GOT3 (cell line): ENCODE measurements around the gene RNF220.
"Not testable (repeated sequence)": the region's sequence is repeated elsewhere in the genome, so short reads cannot be mapped to it uniquely, and the experiment has no call there.

Source experiments
- DNase-seq: peaks from one replicate; lab custom pipeline; 2025; ENCODE audit warnings: mixed read lengths; lab: John Stamatoyannopoulos, UW

RNF220 gene

DNA sequence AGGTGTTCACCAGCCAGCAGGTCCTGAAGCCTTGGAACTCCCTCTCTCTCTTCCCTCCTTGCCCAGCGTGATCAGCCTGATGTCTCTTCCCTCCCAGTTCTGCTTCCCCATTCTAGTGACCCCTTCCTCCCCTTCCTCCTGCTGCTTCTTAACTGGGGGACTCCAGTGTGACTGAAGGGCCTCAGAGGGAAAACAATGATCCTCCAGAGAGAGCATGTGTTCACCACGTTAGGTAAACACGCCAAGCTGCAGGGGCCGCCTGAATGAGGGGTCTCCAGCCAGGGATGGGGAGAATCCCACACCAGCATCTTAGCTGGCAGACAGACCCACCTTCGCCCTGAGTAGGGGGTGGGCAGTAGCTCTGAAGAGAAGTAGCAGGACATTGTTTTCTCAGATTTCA lies 144.5 kb downstream of the RNF220 start:
- DNase-seq: no peak

DNA sequence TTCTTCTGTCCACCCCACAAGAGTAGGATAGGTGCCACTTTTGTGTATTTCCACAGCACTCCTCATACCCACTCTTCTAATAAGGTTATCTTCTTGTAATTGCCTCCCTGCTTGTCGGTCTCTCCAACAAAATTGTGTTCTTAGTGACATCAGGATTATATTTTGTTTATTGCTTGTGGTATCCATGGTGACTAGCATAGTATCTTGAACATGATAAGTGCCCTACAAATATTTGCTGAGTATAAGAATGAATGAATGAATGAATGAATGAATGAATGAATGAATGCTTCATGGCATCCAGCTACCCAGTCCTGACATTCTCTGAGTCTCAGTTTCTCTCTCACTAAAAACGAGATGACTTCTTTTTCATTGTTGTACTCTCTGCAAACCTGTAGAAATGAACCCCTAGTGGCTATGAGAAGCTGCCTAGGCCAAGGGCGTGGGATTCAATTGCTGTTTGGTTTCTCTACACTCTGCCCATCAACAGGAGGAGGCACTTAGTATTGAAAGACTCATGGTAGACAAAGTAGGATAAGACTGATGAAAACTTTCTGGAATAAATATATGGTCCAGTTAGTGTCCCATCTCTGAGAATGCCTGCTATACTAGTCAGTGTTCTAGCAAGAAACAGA lies 148.2 kb downstream of the RNF220 start:
- no peak for DNase-seq

DNA sequence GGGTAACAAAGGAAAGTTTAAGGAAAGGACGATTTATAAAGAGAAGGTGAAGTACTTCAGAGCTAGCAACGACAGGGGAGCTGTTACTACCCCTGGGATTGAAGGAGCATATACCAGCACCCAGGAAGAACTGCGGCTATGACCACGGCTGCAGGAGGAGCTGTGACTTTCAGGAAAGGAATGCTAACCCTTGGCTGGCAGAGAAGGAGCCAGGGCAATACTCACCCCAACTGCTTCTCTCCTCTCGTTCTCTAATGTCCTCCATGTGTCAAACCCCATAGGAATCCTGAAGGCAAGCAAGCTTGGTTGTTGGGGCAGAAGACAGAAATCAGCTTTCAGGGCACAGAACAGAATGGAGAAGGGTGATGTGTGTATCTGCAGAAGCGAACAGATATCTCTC lies 148.7 kb downstream of the RNF220 start:
- DNase-seq: no peak

DNA sequence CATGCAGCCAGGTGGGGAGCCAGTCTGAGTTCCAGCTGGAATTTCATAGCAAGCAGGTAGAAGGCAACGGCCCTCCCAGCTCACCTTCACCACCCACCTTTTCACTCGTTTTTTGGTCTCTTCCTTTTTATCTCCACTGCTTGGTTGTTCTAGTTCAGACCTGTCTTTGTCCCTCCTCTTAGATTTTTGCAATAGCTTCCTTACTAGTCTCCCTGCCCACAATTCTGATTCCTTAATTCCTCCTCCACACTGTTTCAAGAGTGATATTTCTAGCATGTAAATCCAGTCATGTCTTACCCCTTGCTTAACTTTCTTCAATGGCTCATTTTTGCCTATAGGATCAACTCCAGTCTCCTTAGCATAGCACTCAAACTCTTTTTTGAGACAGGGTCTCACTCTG lies 149.7 kb downstream of the RNF220 start:
- no peak for DNase-seq

DNA sequence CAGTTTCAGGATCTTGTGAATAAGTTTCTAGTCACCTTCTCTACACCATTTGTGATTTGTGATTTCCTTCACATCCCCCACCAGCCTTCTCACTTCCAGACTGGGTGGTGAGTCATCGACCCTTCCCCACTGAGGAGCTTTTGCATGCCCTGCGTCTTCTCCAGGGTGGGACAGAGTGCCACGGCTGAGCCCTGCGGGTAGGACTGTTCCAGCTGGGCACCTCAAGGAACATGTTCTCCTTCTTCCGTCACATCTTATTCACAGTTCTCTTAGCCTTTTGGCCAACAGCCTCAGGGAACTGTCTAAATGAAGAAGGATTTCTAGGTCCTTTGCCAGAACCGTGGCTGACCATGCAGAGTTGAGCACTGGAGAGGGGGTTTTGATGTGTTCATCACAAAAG lies 152.7 kb downstream of the RNF220 start:
- no peak for DNase-seq

DNA sequence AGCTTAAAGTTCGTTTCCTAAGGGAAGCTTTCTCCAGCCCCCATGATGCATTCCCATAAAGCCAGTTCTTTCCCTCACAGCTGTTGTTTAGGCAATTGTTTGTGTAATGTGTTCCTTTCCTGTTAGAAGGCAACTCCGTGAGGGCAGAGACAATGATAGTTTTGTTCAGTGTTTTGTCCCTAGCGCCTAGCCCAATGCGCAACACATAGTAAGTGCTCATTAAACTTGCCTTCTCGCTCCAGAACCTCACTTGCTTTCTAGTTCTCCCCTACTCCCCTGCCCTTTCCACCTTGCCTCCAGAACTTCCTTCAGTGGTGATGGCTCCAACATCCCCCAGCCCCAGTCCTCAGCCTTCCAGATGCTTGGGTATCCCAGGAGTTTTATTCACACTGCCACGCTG lies 153.8 kb downstream of the RNF220 start:
- no peak for DNase-seq

DNA sequence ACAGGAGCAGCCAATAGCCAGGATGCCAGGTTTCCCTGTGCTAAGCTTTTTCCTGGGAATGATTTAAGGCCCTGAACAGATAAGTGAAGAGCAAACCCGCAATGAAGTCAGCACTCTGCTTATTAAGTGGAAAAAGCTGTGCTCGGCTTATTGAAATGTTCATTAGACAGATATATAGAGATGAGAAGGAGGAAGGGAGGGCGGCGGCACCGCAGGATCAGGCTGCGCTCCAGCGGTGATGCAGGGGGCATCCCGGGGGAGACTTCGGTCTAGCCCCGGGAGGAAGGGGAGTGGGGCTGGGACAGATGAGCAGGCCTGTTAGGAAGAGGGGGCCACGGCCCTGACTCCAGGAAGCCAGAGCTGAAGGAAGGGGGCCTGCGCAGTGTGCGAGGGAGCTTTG lies 154.3 kb downstream of the RNF220 start:
- no peak for DNase-seq

DNA sequence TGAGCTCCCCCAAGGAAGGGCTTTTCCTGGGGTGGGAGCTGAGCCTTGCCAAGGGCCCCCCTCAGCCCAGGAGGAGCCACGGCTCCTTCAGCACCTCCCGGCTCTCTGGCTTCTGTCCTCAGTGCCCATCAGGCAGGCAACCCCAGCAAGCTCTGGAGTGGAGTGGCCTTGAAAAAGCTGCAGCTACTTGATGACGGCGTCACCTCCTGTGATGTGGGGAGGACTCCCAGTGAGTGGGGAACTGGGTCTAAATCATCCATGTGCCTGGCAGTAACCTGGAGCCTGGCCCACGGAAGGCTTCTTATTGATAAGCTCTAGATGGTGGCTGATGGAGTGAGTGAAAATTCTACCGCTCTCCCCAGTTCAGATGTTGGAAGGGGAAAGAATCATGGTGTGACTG lies 154.9 kb downstream of the RNF220 start:
- DNase-seq: no peak

DNA sequence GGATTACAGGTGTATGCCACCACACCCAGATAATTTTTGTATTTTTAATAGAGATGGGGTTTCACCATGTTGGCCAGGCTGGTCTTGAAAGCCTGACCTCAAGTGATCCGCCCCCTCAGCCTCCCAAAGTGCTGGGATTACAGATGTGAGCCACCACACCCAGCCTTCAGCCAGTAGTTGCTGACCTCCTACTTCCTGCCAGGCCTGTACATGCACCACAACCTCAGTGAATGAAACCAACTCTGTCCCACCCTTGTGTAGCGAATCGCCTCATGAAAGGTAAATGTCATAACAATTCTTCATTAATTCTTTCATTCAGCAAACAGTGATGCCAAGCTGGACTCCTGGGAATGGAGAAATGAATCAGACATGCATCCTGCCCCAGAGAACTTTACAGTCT lies 155.6 kb downstream of the RNF220 start:
- DNase-seq: not testable (repeated sequence)

DNA sequence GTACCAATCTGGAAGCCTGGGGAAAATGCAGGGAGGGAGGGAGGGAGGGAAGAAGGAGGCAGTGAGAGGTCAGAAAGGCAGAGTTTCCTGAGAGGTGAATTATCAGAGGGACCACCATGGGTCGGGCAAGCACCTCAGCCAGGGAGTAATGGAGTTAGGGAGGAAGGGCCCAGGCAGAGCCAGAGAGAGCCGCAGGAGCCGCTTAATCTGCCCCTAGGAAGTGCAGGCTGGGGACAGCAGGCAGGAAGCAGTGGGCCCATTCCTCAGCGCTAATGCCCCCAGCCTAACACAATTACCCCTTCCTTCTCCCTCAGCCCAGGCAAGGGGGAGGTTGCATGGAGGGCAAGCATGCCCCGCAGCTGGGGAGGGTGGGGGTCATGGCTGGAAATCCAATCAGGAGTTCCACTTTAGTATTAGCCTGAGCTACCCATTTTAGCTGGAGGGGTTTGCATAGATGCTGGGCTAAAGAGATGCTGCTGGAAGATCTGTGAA lies 160.2 kb downstream of the RNF220 start:
- no peak for DNase-seq

DNA sequence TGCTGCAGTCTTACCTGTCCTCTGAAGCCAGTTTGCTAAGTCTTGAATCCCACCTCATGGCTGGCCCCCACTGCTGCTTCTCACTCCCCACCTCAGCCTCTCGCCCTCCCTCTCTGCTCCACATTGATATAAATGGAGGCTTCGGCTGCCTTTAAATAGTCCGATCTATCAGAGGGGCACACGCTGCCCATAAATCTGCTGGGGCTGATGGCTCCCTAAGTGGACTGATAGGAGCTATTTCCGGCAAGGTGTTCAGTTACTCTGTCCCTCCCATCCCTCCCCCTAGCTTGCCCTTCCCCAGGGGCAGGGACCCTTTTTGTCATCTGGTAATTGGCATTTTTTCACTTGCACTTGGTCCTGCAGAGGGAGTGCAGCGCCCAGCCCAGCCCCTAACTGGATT lies 160.8 kb downstream of the RNF220 start:
- DNase-seq: no peak

DNA sequence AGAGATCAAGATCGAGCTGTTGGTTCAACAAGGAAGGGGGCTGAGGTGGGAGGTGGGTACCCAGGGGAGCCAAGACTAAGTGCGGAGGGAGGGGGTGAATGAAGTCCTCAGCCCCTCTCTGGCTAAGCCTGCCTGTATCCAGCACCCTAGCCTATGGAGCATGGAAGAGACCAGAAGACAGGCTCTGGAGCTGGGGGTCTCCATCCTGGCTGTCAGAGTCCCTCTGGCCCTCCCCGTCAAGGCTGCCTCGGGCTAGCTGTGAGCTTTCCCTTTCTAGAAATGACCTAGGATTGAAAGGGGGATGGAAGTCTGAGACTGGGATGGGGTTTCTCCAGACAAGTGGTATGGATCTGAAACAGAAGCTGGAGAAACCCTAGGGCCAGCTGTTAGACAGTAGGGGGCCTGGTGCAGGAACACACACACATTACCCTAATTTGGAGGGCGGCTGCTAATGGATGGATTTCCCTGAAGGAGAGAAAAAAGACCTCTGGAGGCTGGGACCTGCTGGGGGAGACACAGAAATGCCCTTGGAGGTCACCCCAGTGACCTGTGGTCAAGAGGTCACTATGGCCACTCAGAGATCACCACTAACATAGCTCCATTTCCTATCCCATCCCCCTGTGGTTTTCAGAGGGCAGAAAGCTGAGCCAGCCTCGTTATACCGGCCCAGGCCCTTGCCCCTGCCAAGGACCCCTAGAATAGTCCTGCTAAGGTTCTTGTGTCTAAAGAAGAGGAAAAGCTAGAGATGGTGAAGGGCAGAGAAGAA lies 161.4 kb downstream of the RNF220 start:
- no peak for DNase-seq

DNA sequence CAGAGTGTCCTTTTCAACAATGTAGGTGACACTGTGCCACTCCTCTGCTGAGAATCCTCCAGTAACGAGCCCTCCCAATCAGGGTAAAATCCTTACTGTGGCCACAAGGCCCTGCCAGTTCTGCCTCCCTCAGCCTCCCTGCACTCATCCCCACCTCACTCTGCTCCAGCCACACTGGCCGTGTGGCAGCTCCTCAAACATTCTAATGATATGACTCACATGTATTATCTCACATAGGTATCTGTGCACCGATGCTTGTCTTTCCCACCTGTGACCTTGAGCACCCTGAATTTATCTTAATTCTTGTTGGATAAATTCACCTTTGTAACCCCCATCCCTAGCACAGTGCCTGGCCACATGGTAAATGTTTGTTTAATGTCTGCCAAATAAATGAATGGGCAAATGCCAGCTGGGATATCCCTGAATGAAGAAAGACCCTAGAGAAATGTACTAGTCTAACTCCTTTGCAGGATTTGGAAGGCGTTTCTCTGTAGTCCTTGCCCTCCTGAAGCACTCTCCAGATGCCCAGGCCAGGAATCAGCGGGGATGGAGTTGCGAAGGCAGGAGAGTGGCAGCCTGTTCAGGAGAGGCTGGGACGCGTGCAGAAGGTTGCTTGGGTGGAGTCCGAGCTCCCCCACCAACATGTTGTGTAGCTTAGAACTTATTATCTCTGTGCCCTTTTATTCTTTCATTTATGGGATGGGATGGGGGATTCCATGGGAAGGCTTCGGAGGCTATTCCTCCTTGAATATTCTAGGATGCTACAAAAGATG lies 163.3 kb downstream of the RNF220 start:
- no peak for DNase-seq

DNA sequence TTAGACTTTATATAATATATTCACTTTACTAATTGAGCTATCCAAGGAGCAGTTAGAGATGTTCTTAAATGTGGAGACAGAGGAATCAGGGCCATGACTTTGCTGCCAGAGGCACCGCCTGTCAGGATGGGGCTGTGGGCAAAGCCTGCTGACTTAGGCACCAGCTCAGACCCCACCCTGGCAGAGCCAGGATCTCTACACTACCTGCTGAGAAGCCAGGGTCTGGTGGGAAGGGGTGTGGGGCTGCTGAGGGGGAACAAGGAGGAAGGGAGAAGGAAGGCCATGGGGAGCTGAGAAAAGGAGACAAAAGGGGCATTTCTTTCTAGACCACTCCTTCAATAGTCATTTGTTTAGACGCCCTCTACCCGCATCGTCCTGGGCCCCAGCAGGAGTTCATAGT lies 164.4 kb downstream of the RNF220 start:
- DNase-seq: no peak

DNA sequence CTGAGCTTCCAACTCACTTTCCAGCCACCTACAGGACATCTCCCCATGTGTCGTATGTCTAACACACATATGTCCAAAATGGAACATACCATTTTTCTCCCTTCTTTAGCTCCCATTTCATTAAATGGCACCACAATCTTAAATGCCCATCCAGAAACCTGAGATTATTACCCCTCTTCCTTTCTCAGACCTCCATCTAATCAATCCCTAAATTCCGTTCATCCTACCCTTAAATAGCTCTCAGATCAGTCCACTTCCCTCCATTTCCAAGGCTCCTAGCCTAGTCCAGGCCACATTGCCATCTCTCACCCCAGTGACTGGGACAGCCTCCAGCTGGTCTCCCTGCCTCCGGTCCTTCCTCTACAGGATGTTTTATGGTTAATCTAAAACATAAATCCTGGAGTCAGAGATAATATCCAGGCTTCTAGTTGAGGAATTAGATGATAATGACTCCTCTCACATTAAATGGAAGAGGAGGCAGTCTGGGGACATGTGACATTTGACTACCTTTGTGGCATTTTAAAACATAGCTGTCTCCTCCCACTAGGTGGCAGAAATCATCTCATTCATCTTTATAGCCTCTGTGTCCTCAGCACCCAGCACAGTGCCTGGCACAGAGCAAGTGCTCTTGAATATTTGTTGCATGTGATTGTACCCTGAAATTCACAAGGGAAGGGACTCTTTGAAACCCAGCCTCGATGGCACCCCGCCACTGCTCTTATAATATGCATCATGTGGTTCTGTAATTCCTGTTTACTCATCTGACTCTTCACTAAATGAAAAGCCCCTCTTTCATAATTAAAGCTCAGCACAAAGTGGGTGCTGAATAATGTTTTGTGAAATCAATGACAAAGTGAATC lies 166.9 kb downstream of the RNF220 start:
- DNase-seq: no peak

DNA sequence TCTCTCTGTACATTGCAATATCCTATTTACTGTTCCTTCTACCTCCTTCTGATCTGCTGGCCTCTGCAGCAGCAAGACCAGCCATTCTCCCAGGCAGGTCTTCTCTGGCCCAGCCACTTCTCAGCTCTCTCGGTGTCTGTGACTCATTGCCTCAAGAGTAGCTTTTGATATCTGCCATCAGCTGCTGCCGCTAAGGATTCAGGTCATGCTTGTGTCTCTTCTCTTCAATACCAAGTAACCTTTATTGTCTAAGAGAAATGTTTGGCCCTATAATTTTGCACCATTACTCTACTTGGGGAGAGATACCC lies 167.5 kb downstream of the RNF220 start:
- no peak for DNase-seq

DNA sequence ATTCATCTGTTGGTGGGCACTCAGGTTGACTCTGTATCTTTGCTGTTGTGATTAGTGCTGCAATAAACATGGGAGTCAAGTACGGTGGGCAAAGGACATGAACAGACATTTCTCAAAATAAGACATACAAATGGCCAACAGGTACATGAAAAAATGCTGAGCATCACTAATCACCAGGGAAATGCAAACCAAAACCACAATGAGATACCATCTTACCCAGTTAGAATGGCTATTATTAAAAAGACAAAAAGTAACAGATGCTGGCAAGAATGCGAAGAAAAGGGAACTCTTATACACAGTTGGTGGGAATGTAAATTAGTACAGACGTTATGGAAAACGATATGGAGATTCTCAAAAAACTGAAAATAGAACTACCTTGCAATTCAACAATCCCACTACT lies 170.3 kb downstream of the RNF220 start:
- DNase-seq: no peak

DNA sequence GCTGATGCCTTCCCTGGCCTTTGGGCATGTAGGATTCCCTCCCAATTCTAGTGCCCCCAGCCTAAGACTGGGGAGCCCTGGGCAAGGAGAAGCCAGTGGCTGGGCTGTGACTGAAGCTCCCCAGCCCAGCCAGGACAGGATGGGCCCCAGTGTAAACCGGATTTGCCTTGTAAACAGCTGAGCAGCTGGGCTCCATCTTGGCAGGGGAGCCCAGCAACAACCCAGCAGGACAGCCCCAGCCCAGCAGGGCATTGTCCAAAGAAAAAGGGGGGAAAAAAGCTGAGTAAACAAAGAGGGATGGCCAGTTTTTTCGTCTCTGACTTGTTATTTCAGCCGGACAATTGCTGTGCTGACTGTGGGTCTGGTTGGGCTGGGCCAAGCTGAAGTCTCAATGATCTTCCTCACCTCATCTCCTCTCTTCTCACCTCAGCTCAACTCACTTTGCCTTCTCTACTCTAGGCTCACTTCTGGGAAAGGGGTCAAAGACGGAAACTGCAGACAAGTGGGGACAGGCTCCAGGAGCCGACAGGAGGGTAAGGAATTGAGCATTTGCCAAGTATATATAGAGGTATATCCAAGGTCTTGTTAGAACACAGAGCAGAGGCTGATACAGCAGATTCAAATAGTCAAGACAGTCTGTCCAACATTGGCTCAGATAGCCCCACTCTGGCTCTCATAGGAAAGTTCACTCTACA lies 171.5 kb downstream of the RNF220 start:
- no peak for DNase-seq

DNA sequence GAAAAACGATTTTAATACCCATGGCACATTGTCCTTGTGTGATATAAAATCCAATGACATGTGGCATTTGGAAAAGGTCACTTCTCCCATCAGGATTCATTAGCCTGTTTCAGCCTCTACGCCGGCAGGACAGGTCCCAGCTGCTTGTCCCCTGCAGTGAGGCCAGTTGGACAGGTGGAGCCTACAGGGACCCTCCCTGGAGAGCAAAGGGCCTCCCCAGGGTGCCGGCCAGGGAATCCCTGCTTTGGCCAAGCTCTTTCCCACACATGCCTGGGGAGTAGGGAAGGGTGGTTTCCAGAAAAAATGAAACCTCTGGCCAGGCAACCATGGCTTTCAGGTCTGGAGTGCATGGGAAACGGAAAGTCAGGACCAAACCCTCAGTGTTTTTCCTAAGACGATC lies 176.2 kb downstream of the RNF220 start:
- no peak for DNase-seq

DNA sequence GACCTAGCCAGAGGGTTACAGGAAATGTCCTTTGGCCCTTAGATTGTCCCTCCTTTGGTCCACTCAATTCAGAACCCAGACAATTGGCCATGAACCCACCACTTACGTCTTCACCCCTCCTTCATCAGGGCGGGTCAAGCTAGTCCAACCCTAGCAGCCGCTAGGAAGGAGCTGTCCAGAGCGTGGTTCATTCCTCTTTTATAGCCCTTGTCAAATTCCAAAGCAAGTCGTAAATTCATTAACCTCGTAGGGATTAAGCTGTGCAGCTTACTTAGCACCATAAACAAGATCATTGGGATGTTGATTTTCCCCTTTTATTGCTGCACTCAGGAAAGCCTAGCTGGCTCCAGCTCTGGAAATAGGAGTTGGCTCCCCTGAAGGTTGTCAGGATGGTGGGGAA lies 179.1 kb downstream of the RNF220 start:
- DNase-seq: no peak

DNA sequence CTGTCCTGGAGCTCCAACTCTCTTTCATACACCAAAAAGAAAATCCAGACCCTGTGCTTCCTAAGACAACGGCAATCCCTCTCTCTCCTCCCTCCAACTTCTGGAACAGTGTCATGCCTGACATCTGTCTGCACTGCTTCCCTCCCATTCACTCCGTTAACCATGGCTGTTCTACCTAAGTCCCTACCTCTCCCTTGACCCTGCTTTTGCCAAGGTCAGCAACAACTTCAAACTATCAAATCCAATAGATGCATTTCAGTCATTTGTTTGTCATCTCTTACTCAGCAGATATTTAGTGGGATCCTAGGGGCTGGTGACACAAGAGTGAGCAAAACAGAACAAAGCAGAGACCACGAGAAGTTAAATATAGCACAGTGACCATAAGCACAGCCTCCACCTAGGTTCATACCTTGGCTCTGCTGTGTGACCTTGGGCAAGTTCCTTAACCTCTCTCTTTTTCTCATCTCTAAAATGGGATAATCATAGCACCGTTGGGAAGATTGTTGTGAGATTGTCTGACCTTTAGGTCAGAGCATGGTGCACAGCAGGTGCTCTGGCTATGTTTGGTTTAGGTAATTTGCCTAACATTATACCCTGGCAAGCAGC lies 180.4 kb downstream of the RNF220 start:
- no peak for DNase-seq
